Spinal cord (tissue), 10 donors: ENCODE data around the gene OR10P1. TPM values are rescaled to one million over a fixed set of nuclear protein-coding genes. Genes with fewer than 3 reads are reported as not detected.
"Not testable (repeated sequence)": the region's sequence is repeated elsewhere in the genome, so short reads cannot be mapped to it uniquely, and the experiment has no call there.

ENCODE experiments used
- DNase-seq, 6 donors: peaks; one replicate each; pipeline versions ENCODE4 v3.0.0 to v3.0.0-alpha.2; 2013 to 2015; ENCODE audit warnings: low spot score in 6 of 6, low read depth in 4 of 6
- H3K27ac ChIP-seq: one replicate; pipeline ENCODE4 v1.5.1; 2013; ENCODE audit warnings: low read depth, low read length, control low read depth
- H3K27me3 ChIP-seq: one replicate; pipeline ENCODE4 v1.6.1; 2013; ENCODE audit warnings: low read length; ENCODE audit not compliant: control insufficient read depth, insufficient read depth
- H3K36me3 ChIP-seq: one replicate; pipeline ENCODE4 v1.6.1; 2013; ENCODE audit warnings: low read length; ENCODE audit not compliant: control insufficient read depth, insufficient read depth
- H3K4me1 ChIP-seq: one replicate; pipeline ENCODE4 v1.6.1; 2013; ENCODE audit warnings: low read length; ENCODE audit not compliant: control insufficient read depth, insufficient read depth
- H3K4me3 ChIP-seq: one replicate; pipeline ENCODE4 v1.5.1; 2013; ENCODE audit warnings: low read depth, low read length, control low read depth
- H3K9me3 ChIP-seq: one replicate; pipeline ENCODE4 v1.6.1; 2013; ENCODE audit warnings: low read length; ENCODE audit not compliant: control insufficient read depth, insufficient read depth
- WGBS: methylation state at CpG from one replicate; pipeline ENCODE4 v1.1.5; 2013; ENCODE audit warnings: missing lambda C conversion rate; ENCODE audit not compliant: insufficient coverage; 5-methylcytosine and 5-hydroxymethylcytosine counted together
- polyA plus RNA-seq, 2 donors: library from polyadenylated mRNA; unstranded; fragments of 120-200 nt; gene quantifications; one replicate each; pipeline ENCODE4 v1.2.1, GENCODE V29; 2013; ENCODE audit not compliant: insufficient read length in 2 of 2
- total RNA-seq, 2 donors: library from RNA; depleted of rRNA in 1 of 2; stranded (reverse); fragments of 120-200 nt in 1 of 2; fragments of >200 nt in 1 of 2; gene quantifications; one replicate each; pipeline versions ENCODE4 v1.2.3 to v1.2.4, GENCODE V29; 2013 to 2014
- donor health status: healthy.

Gene OR10P1
- total and polyA plus RNA-seq, 4 donors = not detected

DNA sequence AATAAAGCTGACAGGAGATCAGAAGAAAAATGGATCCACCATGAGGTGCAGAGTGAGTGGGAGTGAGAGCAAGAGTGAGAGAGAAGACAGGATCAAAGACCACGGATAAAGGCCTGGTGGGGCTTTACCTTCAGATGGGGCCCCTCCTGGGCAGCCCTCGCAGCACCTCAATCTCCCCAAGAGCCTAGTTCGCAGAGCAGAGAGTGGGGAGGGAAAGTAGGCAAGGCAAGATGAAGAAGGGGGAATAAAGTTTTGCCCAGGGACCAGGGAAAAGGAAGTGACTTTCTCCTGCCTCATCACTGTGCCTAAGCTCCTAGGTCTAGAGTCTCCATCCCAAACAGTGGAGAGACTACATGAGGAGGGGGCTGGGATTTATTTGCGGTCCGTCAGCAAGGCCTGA lies 10.3 kb downstream of the OR10P1 start:
- peaks cover 7% of the 10 kb centered on the region for H3K4me1 ChIP-seq
- no peak overlapping the region for H3K4me3 ChIP-seq
- H3K9me3 ChIP-seq = no peaks in the 10 kb centered on the region
- no peak overlapping the region for H3K27ac ChIP-seq
- no peaks in the 10 kb centered on the region for H3K27me3 ChIP-seq
- DNase-seq = no peak
- 97% methylated on average over 4 of the region's 5 CpGs for WGBS
- no peaks in the 10 kb centered on the region for H3K36me3 ChIP-seq

DNA sequence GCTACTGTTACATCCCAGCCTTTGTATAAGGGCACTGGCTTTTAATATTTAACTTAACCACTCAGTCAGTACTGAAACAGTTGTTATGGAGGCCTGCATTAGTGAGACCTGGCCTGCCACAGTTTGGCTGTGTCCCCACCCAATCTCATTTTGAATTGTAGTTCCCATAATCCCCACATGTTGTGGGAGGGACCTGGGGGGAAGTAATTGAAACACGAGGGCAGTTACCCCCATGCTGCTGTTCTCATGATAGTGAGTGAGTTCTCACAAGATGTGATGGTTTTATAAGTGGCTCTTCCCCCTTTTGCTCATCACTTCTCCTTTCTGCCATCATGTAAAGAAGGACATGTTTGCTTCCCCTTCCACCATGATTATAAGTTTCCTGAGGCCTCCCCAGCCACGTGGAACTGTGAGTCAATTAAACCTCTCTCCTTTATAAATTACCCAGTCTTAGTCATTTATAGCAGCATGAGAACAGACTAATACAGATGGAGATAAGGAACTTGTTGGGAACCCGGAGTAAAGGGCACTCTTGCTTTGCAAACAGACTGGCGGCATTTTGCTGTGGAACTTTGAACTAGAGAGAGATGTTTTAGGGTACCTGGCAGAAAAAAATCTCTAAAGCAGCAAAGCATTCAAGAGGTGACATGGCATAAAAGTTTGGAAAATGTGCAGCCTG lies 14.1 kb downstream of the OR10P1 start:
- not testable (repeated sequence) for H3K9me3 ChIP-seq, DNase-seq, H3K27ac ChIP-seq, H3K36me3 ChIP-seq, H3K4me3 ChIP-seq, H3K4me1 ChIP-seq, H3K27me3 ChIP-seq
- 79% methylated on average over 2 of the region's 4 CpGs for WGBS

- Histone ChIP-seq H3K4me3 (no peak overlapping the region), H3K27me3 (no peaks in the 10 kb centered on the region), H3K9me3 (no peaks in the 10 kb centered on the region), H3K36me3 (no peaks in the 10 kb centered on the region), H3K4me1 (peaks cover 4% of the 10 kb centered on the region), H3K27ac (no peak overlapping the region)
- WGBS = 83% methylated on average over 3 of the region's 5 CpGs
- no peak for DNase-seq
Measured at GRCh38 chr12:55651299-55651683, 14.6 kb downstream of the OR10P1 start.

DNA sequence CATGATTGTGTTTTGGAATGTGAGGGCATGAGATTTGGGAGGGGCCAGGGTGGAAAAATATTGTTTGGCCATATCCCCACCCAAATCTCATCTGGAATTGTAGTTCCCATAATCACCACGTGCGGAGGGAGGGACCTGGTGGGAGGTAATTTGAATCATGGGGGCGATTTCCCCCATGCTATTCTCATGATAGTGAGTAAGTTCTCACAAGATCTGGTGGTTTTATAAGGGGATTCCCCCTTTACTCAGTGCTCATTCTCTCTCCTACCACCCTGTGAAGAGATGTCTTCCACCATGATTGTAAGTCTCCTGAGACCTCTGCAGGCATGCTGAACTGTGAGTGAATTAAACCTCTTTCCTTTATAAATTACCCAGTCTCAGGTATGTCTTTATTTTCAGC lies 15.7 kb downstream of the OR10P1 start:
- no peaks in the 10 kb centered on the region for H3K27me3 ChIP-seq
- WGBS = no CpG with 5 or more reads among the region's 3 CpGs
- DNase-seq = no peak
- no peaks in the 10 kb centered on the region for H3K4me1 ChIP-seq
- no peaks in the 10 kb centered on the region for H3K36me3 ChIP-seq
- no peak overlapping the region for H3K27ac ChIP-seq
- H3K9me3 ChIP-seq = no peaks in the 10 kb centered on the region
- H3K4me3 ChIP-seq = no peak overlapping the region

GRCh38 chr12:55653031-55653430 lies 16.3 kb downstream of the OR10P1 start:
- no peaks in the 10 kb centered on the region for H3K27me3 ChIP-seq
- H3K4me3 ChIP-seq = no peak overlapping the region
- no peak for DNase-seq
- H3K27ac ChIP-seq = no peak overlapping the region
- whole genome bisulfite sequencing = 75% methylated on average over 2 of the region's 3 CpGs
- no peaks in the 10 kb centered on the region for H3K9me3 ChIP-seq
- H3K36me3 ChIP-seq = no peaks in the 10 kb centered on the region
- no peaks in the 10 kb centered on the region for H3K4me1 ChIP-seq

- no peak for DNase-seq
- H3K4me1 ChIP-seq = no peaks in the 10 kb centered on the region
- H3K4me3 ChIP-seq = no peak overlapping the region
- 91% methylated on average over 13 of the region's 17 CpGs for WGBS
- H3K36me3 ChIP-seq = no peaks in the 10 kb centered on the region
- H3K9me3 ChIP-seq = no peaks in the 10 kb centered on the region
- no peak overlapping the region for H3K27ac ChIP-seq
- no peaks in the 10 kb centered on the region for H3K27me3 ChIP-seq
Measured at GRCh38 chr12:55654511-55655214, 18.0 kb downstream of the OR10P1 start.

DNA sequence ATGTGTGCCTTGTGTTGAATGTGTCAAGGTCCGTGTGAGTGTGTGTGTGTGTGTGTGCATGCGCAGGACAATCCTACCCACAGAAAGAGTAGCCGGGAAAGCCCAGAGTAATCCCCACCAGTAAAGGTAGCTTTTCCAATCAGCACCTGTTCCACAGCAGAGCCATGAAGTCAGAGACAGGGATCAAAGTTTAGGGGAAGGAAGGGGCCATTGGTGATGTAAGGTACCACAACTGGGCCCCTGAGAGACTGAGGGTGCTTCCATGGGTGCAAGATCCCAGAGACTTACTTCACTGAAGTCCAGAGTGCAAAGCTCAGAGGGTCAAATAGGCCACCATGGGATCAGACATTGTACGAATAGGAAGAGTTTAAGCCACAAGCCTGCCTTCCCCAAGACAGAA lies 20.5 kb downstream of the OR10P1 start:
- H3K4me3 ChIP-seq = no peak overlapping the region
- 100% methylated on average over 1 of the region's 4 CpGs for WGBS
- H3K9me3 ChIP-seq = no peaks in the 10 kb centered on the region
- no peaks in the 10 kb centered on the region for H3K27me3 ChIP-seq
- H3K4me1 ChIP-seq = no peaks in the 10 kb centered on the region
- H3K36me3 ChIP-seq = no peaks in the 10 kb centered on the region
- H3K27ac ChIP-seq = no peak overlapping the region
- no peak for DNase-seq

GRCh38 chr12:55658212-55658611 lies 21.5 kb downstream of the OR10P1 start:
- no peak overlapping the region for H3K4me3 ChIP-seq
- 61% methylated on average over 3 of the region's 6 CpGs for WGBS
- no peak overlapping the region for H3K27ac ChIP-seq
- H3K9me3 ChIP-seq = no peaks in the 10 kb centered on the region
- no peaks in the 10 kb centered on the region for H3K36me3 ChIP-seq
- H3K27me3 ChIP-seq = no peaks in the 10 kb centered on the region
- DNase-seq = peak in 1 of 6 donors; percentile 15
- H3K4me1 ChIP-seq = no peaks in the 10 kb centered on the region

- no CpG with 5 or more reads among the region's 3 CpGs for WGBS
Measured at GRCh38 chr12:55658635-55659391, 22.1 kb downstream of the OR10P1 start.

More at GRCh38 chr12:55658635-55659391, 22.1 kb downstream of the OR10P1 start:
- no peaks in the 10 kb centered on the region for H3K36me3 ChIP-seq
- no peaks in the 10 kb centered on the region for H3K27me3 ChIP-seq
- no peaks in the 10 kb centered on the region for H3K9me3 ChIP-seq
- H3K4me1 ChIP-seq = no peaks in the 10 kb centered on the region
- H3K27ac ChIP-seq = no peak overlapping the region
- DNase-seq = no peak
- H3K4me3 ChIP-seq = no peak overlapping the region
